IPS-NIHi7 (cell line): ENCODE data around the gene SEC63.

ENCODE experiments used
- DNase-seq: peaks from one replicate; pipeline ENCODE4 v3.0.0; 2012; ENCODE audit warnings: mixed read lengths; ENCODE audit errors: extremely low spot score

Gene SEC63

DNA sequence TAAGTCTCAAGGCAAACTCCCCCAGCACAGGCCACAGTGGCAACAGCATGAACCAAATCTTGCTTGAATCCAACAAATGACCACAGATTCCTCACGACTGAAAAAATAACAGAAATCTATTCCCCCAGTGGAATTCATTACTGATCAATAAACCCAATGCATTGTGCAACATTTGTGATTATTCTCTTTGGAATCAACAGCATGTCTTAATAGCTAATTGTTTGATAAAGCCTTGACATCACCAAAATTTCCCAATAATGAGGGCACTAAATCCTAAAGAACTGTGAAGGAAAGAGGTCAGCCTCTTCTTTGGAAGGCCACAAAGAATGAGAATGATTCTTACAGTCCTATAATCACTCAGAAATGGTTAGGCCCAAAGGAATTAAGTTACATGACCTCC is 139.7 kb downstream of the SEC63 start:
- DNase-seq, result no peak

DNA sequence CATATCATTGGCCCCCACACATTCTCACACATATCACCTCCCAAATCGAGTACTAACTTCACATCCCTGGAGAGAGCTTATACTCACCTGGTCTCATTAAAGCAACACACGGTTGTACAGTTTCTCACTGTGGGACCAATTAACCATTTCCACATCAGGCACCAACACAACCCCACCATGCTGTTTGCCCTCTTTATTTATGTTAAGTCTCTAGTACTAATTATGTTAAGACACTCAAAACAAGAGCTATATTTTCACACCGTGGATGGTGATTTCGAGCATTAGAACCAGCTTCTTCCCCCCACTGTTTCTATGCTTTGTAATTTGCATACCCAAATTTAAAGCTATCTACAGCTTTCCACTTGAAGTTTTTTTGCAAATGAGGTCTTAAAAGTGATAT is 140.2 kb downstream of the SEC63 start:
- no peak for DNase-seq
